Tibial nerve (tissue), 4 donors: Measurements from ENCODE around the gene EFCAB9. TPM values are rescaled to one million over a fixed set of nuclear protein-coding genes. Genes with fewer than 3 reads are reported as not detected.

Source experiments
- DNase-seq, 2 donors: peaks; one replicate each; pipeline ENCODE4 v3.0.0-alpha.2; 2019; ENCODE audit warnings: low spot score in 2 of 2
- H3K27ac ChIP-seq, 4 donors: fragments of 200-600 bp; sonication (generic) in 3 of 4; one replicate each; pipeline ENCODE4 v1.5.1; 2017 to 2019; ENCODE audit warnings: mild to moderate bottlenecking in 1 of 4
- H3K27me3 ChIP-seq, 2 donors: fragments of 200-600 bp; sonication (generic) in 1 of 2; one replicate each; pipeline versions ENCODE4 v1.5.1 to v1.6.0; 2017 to 2019
- H3K36me3 ChIP-seq, 3 donors: fragments of 200-600 bp; sonication (generic); one replicate each; pipeline ENCODE4 v1.5.1; 2018 to 2019
- H3K4me1 ChIP-seq, 4 donors: fragments of 200-600 bp; sonication (generic) in 3 of 4; one replicate each; pipeline ENCODE4 v1.5.1; 2017 to 2019
- H3K4me3 ChIP-seq, 4 donors: fragments of 200-600 bp; sonication (generic) in 3 of 4; one replicate each; pipeline ENCODE4 v1.5.1; 2017 to 2019; ENCODE audit warnings: mild to moderate bottlenecking in 1 of 4, moderate library complexity in 1 of 4
- H3K9me3 ChIP-seq, 4 donors: fragments of 200-600 bp; sonication (generic) in 3 of 4; one replicate each; pipeline ENCODE4 v1.5.1; 2017 to 2019
- CTCF ChIP-seq, 5 experiments: fragments of 200-600 bp in 3 of 5; fragments of 450-650 bp in 2 of 5; sonication (generic) in 3 of 5; IDR thresholded peaks; one replicate each; pipeline ENCODE4 v1.5.1; 2016 to 2019; ENCODE audit warnings: antibody characterized with exemption in 5 of 5, mild to moderate bottlenecking in 3 of 5, moderate library complexity in 2 of 5
- EP300 ChIP-seq, 2 donors: sonication (generic); formaldehyde crosslinking; IDR thresholded peaks; one replicate each; pipeline ENCODE4 v1.6.1; 2017; ENCODE audit warnings: antibody characterized with exemption in 2 of 2, mild to moderate bottlenecking in 1 of 2
- POLR2A ChIP-seq, 2 donors: fragments of 450-650 bp; IDR thresholded peaks; one replicate each; pipeline ENCODE4 v1.6.1; 2017; ENCODE audit warnings: antibody characterized with exemption in 2 of 2, mild to moderate bottlenecking in 2 of 2, moderate library complexity in 2 of 2
- WGBS, 2 donors: methylation state at CpG; one replicate each; pipeline ENCODE4 v1.1.5; 2018; 5-methylcytosine and 5-hydroxymethylcytosine counted together
- total RNA-seq, 4 donors: library from RNA; depleted of rRNA; stranded (reverse); fragments of >200 nt; gene quantifications; one replicate each; pipeline ENCODE4 v1.1.0, GENCODE V29; 2016

EFCAB9 gene
- total RNA-seq, 4 donors from 2014 or later = not detected

- DNase-seq = no peak
- TF ChIP-seq POLR2A (IDR thresholded peaks at IDR 0.05) = no peak
- TF ChIP-seq CTCF (IDR thresholded peaks at IDR 0.05) = no peak
- TF ChIP-seq EP300 (IDR thresholded peaks at IDR 0.05) = no peak
- H3K36me3 ChIP-seq = peaks cover 0 to 44% (median 5%) of the 10 kb centered on the region in 3 donors
- no peak overlapping the region for H3K4me3 ChIP-seq
- WGBS, 2 donors = 94 to 96% methylated on average over 4 of the region's 4 CpGs
- H3K27me3 ChIP-seq = no peaks in the 10 kb centered on the region
- H3K4me1 ChIP-seq = no peaks in the 10 kb centered on the region
- H3K27ac ChIP-seq = no peak overlapping the region
- no peaks in the 10 kb centered on the region for H3K9me3 ChIP-seq
Measured at GRCh38 chr5:172213126-172213525, 19.2 kb downstream of the EFCAB9 start.

- H3K4me1 ChIP-seq = no peaks in the 10 kb centered on the region
- peaks cover 0 to 55% (median 5%) of the 10 kb centered on the region in 3 donors for H3K36me3 ChIP-seq
- 87 to 95% methylated on average over 3 of the region's 3 CpGs for WGBS, 2 donors
- DNase-seq = no peak
- TF ChIP-seq POLR2A (IDR thresholded peaks at IDR 0.05) (no peak), EP300 (IDR thresholded peaks at IDR 0.05) (no peak), CTCF (IDR thresholded peaks at IDR 0.05) (no peak)
- H3K4me3 ChIP-seq = no peak overlapping the region
- peaks cover 0 to 8% (median 0%) of the 10 kb centered on the region in 4 donors for H3K9me3 ChIP-seq
- no peaks in the 10 kb centered on the region for H3K27me3 ChIP-seq
- no peak overlapping the region for H3K27ac ChIP-seq
Measured at GRCh38 chr5:172216345-172216744, 22.4 kb downstream of the EFCAB9 start.

- Histone ChIP-seq H3K36me3 (peaks cover 0 to 53% (median 0%) of the 10 kb centered on the region in 3 donors), H3K4me3 (no peak overlapping the region), H3K9me3 (peaks cover 0 to 8% (median 0%) of the 10 kb centered on the region in 4 donors), H3K27me3 (no peaks in the 10 kb centered on the region), H3K27ac (no peak overlapping the region), H3K4me1 (no peaks in the 10 kb centered on the region)
- DNase-seq = no peak
- 93 to 96% methylated on average over 2 of the region's 2 CpGs for WGBS, 2 donors
- TF ChIP-seq EP300 (IDR thresholded peaks at IDR 0.05) (no peak), POLR2A (IDR thresholded peaks at IDR 0.05) (no peak), CTCF (IDR thresholded peaks at IDR 0.05) (no peak)
Measured at GRCh38 chr5:172219296-172219695, 25.3 kb downstream of the EFCAB9 start.

- no peak for DNase-seq
- peaks cover 0 to 36% (median 0%) of the 10 kb centered on the region in 3 donors for H3K36me3 ChIP-seq
- H3K4me1 ChIP-seq = no peaks in the 10 kb centered on the region
- TF ChIP-seq POLR2A (IDR thresholded peaks at IDR 0.05) = no peak
- no peak for TF ChIP-seq EP300 (IDR thresholded peaks at IDR 0.05)
- no peak for TF ChIP-seq CTCF (IDR thresholded peaks at IDR 0.05)
- 84 to 87% methylated on average over 10 of the region's 10 CpGs for WGBS, 2 donors
- no peak overlapping the region for H3K27ac ChIP-seq
- H3K27me3 ChIP-seq = no peaks in the 10 kb centered on the region
- no peak overlapping the region for H3K4me3 ChIP-seq
- H3K9me3 ChIP-seq = peaks cover 0 to 3% (median 0%) of the 10 kb centered on the region in 4 donors
Measured at GRCh38 chr5:172223901-172224873, 30.2 kb downstream of the EFCAB9 start.

GRCh38 chr5:172224996-172225395 is 31.0 kb downstream of the EFCAB9 start:
- no peak for DNase-seq
- H3K36me3 ChIP-seq = peaks cover 0 to 29% (median 0%) of the 10 kb centered on the region in 3 donors
- TF ChIP-seq POLR2A (IDR thresholded peaks at IDR 0.05) (no peak), CTCF (IDR thresholded peaks at IDR 0.05) (no peak), EP300 (IDR thresholded peaks at IDR 0.05) (no peak)
- no peaks in the 10 kb centered on the region for H3K27me3 ChIP-seq
- 60 to 88% methylated on average over 1 of the region's 1 CpG for WGBS, 2 donors
- H3K4me1 ChIP-seq = no peaks in the 10 kb centered on the region
- H3K27ac ChIP-seq = no peak overlapping the region
- H3K9me3 ChIP-seq = no peaks in the 10 kb centered on the region
- H3K4me3 ChIP-seq = no peak overlapping the region
